Lower lobe of right lung (tissue), 2 donors: ENCODE results near the gene MAGEB1. TPM values are rescaled to one million over a fixed set of nuclear protein-coding genes. Genes with fewer than 3 reads are reported as not detected.

Experiments used
- ATAC-seq, 2 donors: fragments of 200-7000 bp; cut with Tn5 transposase; one replicate each; pipeline ENCODE4 v1.9.1; 2020 to 2022; ENCODE audit warnings: mild to moderate bottlenecking in 2 of 2, moderate library complexity in 2 of 2
- DNase-seq: peaks from one replicate; pipeline ENCODE4 v3.0.0-alpha.2; 2020
- H3K27ac ChIP-seq: fragments of 200-600 bp; one replicate; pipeline ENCODE4 v1.8.0; 2022
- H3K27me3 ChIP-seq: fragments of 200-600 bp; one replicate; pipeline ENCODE4 v1.8.0; 2022; ENCODE audit warnings: low read depth
- H3K36me3 ChIP-seq: fragments of 200-600 bp; one replicate; pipeline ENCODE4 v1.8.0; 2022; ENCODE audit warnings: mild to moderate bottlenecking
- H3K4me1 ChIP-seq: fragments of 200-600 bp; one replicate; pipeline ENCODE4 v1.8.0; 2022
- H3K4me3 ChIP-seq: fragments of 200-600 bp; one replicate; pipeline ENCODE4 v1.8.0; 2022; ENCODE audit warnings: mild to moderate bottlenecking
- H3K9me3 ChIP-seq: fragments of 200-600 bp; one replicate; pipeline ENCODE4 v1.8.0; 2022
- intact Hi-C: fragments of 100-400 bp; cut with DNase I; formaldehyde crosslinking; loops from one replicate; pipeline ENCODE4 v1.11.0; 2022
- total RNA-seq: library from RNA; stranded (reverse); fragmentation: NEBNext Ultra II Directional; extraction: Animal tissue kit (Norgen Biotek cat#: 25700); gene quantifications from one replicate; pipeline ENCODE4 v1.2.1, GENCODE V29; 2021
- TF ChIP-seq, protein P1 (sequence below): fragments of 200-600 bp; IDR thresholded peaks from one replicate; pipeline ENCODE4 v1.8.0; 2022; ENCODE audit warnings: antibody characterized with exemption, mild to moderate bottlenecking
- donor health status: DM: no; HTN: yes; CAD: no; lungs with severe emphysema.

Gene MAGEB1
- total RNA-seq, 1 donor from 2014 or later = not detected

DNA sequence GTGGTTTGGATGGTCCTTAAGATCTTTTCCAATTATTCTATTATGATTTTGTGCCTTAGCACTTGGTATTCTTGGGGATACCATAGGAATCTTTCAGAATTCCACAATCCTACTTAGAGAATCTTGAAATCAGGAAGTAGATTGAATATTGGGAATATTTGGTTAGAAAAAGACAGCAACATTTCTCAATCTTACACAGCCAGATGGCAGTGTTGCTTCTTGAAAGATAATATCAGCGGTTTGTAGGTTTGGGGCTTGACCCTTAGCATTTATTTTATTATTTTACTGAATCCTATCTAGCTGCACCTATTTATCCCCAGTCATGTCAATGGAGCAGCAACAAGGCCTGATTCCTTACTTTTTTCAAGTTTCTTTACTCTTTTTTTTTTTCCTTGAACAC lies 28.6 kb downstream of the MAGEB1 start:
- H3K4me1 ChIP-seq = no peaks in the 10 kb centered on the region
- DNase-seq = no peak
- no peak for ATAC-seq
- TF ChIP-seq, protein P1, sequence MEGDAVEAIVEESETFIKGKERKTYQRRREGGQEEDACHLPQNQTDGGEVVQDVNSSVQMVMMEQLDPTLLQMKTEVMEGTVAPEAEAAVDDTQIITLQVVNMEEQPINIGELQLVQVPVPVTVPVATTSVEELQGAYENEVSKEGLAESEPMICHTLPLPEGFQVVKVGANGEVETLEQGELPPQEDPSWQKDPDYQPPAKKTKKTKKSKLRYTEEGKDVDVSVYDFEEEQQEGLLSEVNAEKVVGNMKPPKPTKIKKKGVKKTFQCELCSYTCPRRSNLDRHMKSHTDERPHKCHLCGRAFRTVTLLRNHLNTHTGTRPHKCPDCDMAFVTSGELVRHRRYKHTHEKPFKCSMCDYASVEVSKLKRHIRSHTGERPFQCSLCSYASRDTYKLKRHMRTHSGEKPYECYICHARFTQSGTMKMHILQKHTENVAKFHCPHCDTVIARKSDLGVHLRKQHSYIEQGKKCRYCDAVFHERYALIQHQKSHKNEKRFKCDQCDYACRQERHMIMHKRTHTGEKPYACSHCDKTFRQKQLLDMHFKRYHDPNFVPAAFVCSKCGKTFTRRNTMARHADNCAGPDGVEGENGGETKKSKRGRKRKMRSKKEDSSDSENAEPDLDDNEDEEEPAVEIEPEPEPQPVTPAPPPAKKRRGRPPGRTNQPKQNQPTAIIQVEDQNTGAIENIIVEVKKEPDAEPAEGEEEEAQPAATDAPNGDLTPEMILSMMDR = no peak
- intact Hi-C loops = no loop called here
- H3K27ac ChIP-seq = no peak overlapping the region
- no peak overlapping the region for H3K4me3 ChIP-seq
- H3K36me3 ChIP-seq = no peaks in the 10 kb centered on the region
- H3K27me3 ChIP-seq = no peaks in the 10 kb centered on the region
- H3K9me3 ChIP-seq = no peaks in the 10 kb centered on the region

DNA sequence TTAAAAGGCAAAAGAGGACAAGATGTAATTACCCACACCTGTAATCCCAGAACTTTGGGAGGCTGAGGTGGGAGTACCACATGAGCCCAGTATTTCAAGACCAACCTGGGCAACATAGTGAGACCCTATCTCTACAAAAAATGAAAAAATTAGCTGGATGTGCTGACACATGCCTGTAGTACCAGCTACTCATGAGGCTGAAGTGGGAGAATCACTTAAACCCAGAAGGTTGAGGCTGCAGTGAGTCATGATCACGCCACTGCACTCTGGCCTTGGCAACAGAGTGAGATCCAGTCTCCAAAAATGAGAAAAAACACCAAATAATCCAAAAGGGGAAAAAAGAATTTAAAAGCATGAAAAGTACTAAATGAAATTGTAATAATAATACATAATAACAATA lies 31.4 kb downstream of the MAGEB1 start:
- no peaks in the 10 kb centered on the region for H3K4me1 ChIP-seq
- ATAC-seq = no peak
- no peak for DNase-seq
- no peaks in the 10 kb centered on the region for H3K27me3 ChIP-seq
- TF ChIP-seq, protein P1 = no peak
- intact Hi-C loops = no loop called here
- H3K9me3 ChIP-seq = no peaks in the 10 kb centered on the region
- H3K27ac ChIP-seq = no peak overlapping the region
- no peaks in the 10 kb centered on the region for H3K36me3 ChIP-seq
- no peak overlapping the region for H3K4me3 ChIP-seq

DNA sequence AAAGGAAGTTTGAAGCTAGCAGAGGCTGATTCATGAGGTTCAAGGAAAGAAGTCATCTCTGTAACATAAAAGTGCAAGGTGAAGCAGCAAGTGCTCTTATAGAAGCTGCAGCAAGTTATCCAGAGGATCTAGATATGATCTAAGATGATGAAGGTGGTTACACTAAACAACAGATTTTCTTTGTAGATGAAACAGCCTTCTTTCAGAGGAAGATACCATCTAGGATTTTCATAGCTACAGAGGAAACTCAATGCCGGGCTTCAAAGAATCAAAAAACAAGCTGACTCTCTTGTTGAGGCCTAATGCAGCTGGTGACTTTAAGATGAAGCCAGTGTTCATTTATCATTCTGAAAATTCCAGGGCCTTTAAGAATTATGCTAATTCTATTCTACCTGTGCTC lies 33.5 kb downstream of the MAGEB1 start:
- Histone ChIP-seq H3K4me3 (no peak overlapping the region), H3K9me3 (no peaks in the 10 kb centered on the region), H3K4me1 (no peaks in the 10 kb centered on the region), H3K27ac (no peak overlapping the region), H3K36me3 (no peaks in the 10 kb centered on the region), H3K27me3 (no peaks in the 10 kb centered on the region)
- ATAC-seq (no peak), DNase-seq (no peak)
- TF ChIP-seq, protein P1 = no peak
- intact Hi-C loops = no loop called here

DNA sequence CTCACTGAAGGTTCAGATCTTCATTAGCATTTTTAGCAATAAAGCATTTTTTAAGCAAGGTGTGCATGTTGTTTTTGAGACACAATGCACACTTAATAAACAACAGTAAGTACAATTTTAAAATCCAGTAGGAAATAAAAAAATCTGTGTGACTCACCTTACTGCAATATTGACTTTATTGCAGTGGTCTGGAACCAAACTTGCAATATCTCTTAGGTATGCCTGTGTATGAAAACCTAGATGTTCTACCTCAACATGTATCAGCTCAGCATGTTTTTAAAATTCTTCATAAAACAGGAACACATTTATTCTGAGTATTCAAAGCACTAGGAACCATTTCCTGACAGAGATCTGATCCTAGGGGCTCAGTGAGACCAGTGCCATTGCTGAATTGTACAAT lies 35.6 kb downstream of the MAGEB1 start:
- Histone ChIP-seq H3K4me3 (no peak overlapping the region), H3K27ac (no peak overlapping the region), H3K36me3 (no peaks in the 10 kb centered on the region), H3K4me1 (no peaks in the 10 kb centered on the region), H3K9me3 (no peaks in the 10 kb centered on the region), H3K27me3 (no peaks in the 10 kb centered on the region)
- DNase-seq (no peak), ATAC-seq (no peak)
- TF ChIP-seq, protein P1 = no peak
- intact Hi-C loops = no loop called here

DNA sequence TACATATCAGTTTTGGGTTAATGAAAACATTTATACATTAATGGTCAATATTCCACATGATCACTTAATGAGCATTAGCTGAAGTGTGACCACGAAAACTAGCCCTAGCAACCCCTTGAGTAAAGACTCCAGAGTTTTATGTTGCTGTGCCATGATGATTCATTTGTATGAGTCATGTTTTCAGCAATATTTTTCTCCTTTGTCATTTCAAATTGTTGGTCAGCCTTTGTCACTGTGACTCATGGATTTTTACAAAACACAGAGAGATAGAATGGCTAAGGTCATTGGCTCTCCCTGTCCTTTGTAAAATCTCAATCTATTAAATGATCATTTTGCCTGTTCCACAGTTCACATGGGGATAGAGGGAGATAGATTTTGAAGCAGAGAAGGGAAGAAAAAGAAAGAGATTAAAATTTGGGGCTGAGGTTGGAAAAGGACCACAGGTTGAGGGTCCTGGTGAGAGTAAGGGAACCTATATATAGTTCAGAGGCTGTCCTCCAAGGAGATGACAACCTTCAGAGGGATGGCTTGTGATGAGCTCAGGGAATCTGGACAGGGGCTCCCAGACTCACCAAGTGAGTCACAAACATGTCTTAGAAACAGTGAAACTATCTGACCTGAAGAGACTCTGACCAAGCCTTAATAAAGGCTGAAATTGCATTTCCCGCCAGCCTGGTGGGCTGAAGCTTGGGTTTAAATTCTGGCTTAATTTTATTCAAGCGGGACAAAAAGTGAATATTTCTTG lies 36.7 kb downstream of the MAGEB1 start:
- TF ChIP-seq, protein P1 = no peak
- no peak for ATAC-seq

More for the DNA sequence above, 36.7 kb downstream of the MAGEB1 start:
- no peaks in the 10 kb centered on the region for H3K36me3 ChIP-seq
- H3K9me3 ChIP-seq = no peaks in the 10 kb centered on the region
- no peak overlapping the region for H3K4me3 ChIP-seq
- DNase-seq = no peak
- H3K27ac ChIP-seq = no peak overlapping the region
- intact Hi-C loops = no loop called here
- no peaks in the 10 kb centered on the region for H3K4me1 ChIP-seq
- no peaks in the 10 kb centered on the region for H3K27me3 ChIP-seq
